Keratinocyte (primary cell): ENCODE data around the gene MSI2. TPM values are rescaled to one million over a fixed set of nuclear protein-coding genes. Genes with fewer than 3 reads are reported as not detected.

Experiments used
- DNase-seq: peaks from one replicate; pipeline ENCODE4 v3.0.0-alpha.2; 2011; ENCODE audit warnings: low read depth, missing footprints, low spot score
- FAIRE-seq: peaks from 2 replicates; lab custom pipeline; 2011; peaks lifted over from hg19 to GRCh38; lab: Jason Lieb, UNC
- H2AFZ ChIP-seq: 2 replicates; pipeline ENCODE4 v1.6.0; 2012; ENCODE audit warnings: low read length, control low read depth, inconsistent platforms; ENCODE audit not compliant: control insufficient read depth
- H3K27ac ChIP-seq: 2 replicates; pipeline ENCODE4 v1.5.1; 2011; ENCODE audit warnings: low read length; ENCODE audit not compliant: control insufficient read depth, insufficient read depth
- H3K27me3 ChIP-seq: 3 replicates; pipeline ENCODE4 v1.6.0; 2011; ENCODE audit warnings: low read length; ENCODE audit not compliant: control insufficient read depth, insufficient read depth; ENCODE audit errors: extremely low read depth
- H3K36me3 ChIP-seq, 2 experiments: 2 replicates in 1 of 2; 3 replicates in 1 of 2; pipeline ENCODE4 v1.5.1; 2011; ENCODE audit warnings: low read length in 2 of 2, mild to moderate bottlenecking in 1 of 2; ENCODE audit not compliant: control insufficient read depth in 2 of 2, insufficient read depth in 2 of 2; ENCODE audit errors: extremely low read depth in 1 of 2
- H3K4me1 ChIP-seq: 3 replicates; pipeline ENCODE4 v1.5.1; 2011; ENCODE audit warnings: low read length; ENCODE audit not compliant: control insufficient read depth, insufficient read depth; ENCODE audit errors: extremely low read depth
- H3K4me2 ChIP-seq: 3 replicates; pipeline ENCODE4 v1.6.0; 2011; ENCODE audit warnings: low read depth, low read length; ENCODE audit not compliant: control insufficient read depth, insufficient read depth; ENCODE audit errors: extremely low read depth
- H3K4me3 ChIP-seq, 3 experiments: fragments of 200-600 bp in 1 of 3; sonication (generic) in 1 of 3; 2 replicates in 2 of 3; 3 replicates in 1 of 3; pipeline ENCODE4 v1.5.1; 2011 to 2016; ENCODE audit warnings: low read length in 3 of 3, mild to moderate bottlenecking in 3 of 3, control low read depth in 2 of 3, inconsistent platforms in 1 of 3, low read depth in 1 of 3, mixed read lengths in 1 of 3, mixed run types in 1 of 3, moderate library complexity in 1 of 3; ENCODE audit not compliant: control insufficient read depth in 2 of 3, insufficient read depth in 2 of 3; ENCODE audit errors: extremely low read depth in 1 of 3
- H3K79me2 ChIP-seq: 2 replicates; pipeline ENCODE4 v1.6.0; 2012; ENCODE audit warnings: low read length; ENCODE audit not compliant: control insufficient read depth, insufficient read depth
- H3K9ac ChIP-seq: 3 replicates; pipeline ENCODE4 v1.6.0; 2011; ENCODE audit warnings: low read length; ENCODE audit not compliant: control insufficient read depth, insufficient read depth; ENCODE audit errors: extremely low read depth
- H3K9me1 ChIP-seq: 3 replicates; pipeline ENCODE4 v1.6.0; 2011; ENCODE audit warnings: low read length; ENCODE audit not compliant: control insufficient read depth, insufficient read depth; ENCODE audit errors: extremely low read depth
- H3K9me3 ChIP-seq: 2 replicates; pipeline ENCODE4 v1.5.1; 2012; ENCODE audit warnings: low read depth, low read length; ENCODE audit not compliant: control insufficient read depth
- H4K20me1 ChIP-seq: 3 replicates; pipeline ENCODE4 v1.6.0; 2011; ENCODE audit warnings: low read length; ENCODE audit not compliant: control insufficient read depth, insufficient read depth; ENCODE audit errors: extremely low read depth
- CTCF ChIP-seq, 3 experiments: IDR thresholded peaks in 1 of 3; conservative IDR thresholded peaks in 1 of 3; optimal IDR thresholded peaks in 1 of 3; 2 replicates in 2 of 3; 3 replicates in 1 of 3; pipeline versions ENCODE3 to v1.5.1; 2011; ENCODE audit warnings: low read length in 3 of 3, mild to moderate bottlenecking in 3 of 3, moderate library complexity in 2 of 3, control low read depth in 1 of 3, inconsistent platforms in 1 of 3; ENCODE audit not compliant: insufficient read depth in 2 of 3; ENCODE audit errors: extremely low read depth in 1 of 3
- EZH2 ChIP-seq: IDR thresholded peaks from one replicate; pipeline ENCODE4 v1.6.1; 2012; ENCODE audit warnings: inconsistent platforms, mild to moderate bottlenecking, low read length, moderate library complexity
- dilution Hi-C: fragments of 300-500 bp; cut with MboI; formaldehyde crosslinking; loops from one replicate; pipeline ENCODE4 v1.7.0; 2020; ENCODE audit warnings: low sequenced_read_pairs; ENCODE audit not compliant: extremely low pct_ligation_motif_present
- polyA plus RNA-seq, 5 experiments: library from polyadenylated mRNA; depleted of rRNA in 3 of 5; stranded (reverse) in 3 of 5; stranded (forward) in 1 of 5; unstranded in 1 of 5; fragments of >200 nt; gene quantifications; 1 replicate in 1 of 5; 2 replicates in 3 of 5; 3 replicates in 1 of 5; pipeline versions ENCODE4 v1.2.1 to v1.2.3, GENCODE V29; 2011 to 2012; ENCODE audit warnings: missing spikeins in 2 of 5, low read depth in 1 of 5, low replicate concordance in 1 of 5

MSI2 gene
- polyA plus RNA-seq, 1 donor (not counting 4 experiments of a cell fraction or from before 2014, with no cell fraction given): 22.3 TPM

GRCh38 chr17:57457188-57457587 lies 200.9 kb downstream of the MSI2 start:
- Histone ChIP-seq H3K4me2 (no peak overlapping the region), H3K4me3 (no peak overlapping the region), H3K4me1 (peaks cover 5% of the 10 kb centered on the region), H3K27ac (no peak overlapping the region), H3K9me3 (no peaks in the 10 kb centered on the region), H3K9me1 (no peaks in the 10 kb centered on the region), H2AFZ (no peak overlapping the region), H3K79me2 (no peaks in the 10 kb centered on the region), H3K36me3 (no peaks in the 10 kb centered on the region), H4K20me1 (peaks cover 3% of the 10 kb centered on the region), H3K27me3 (no peaks in the 10 kb centered on the region), H3K9ac (no peak overlapping the region)
- dilution Hi-C loops: no loop called here
- no peak for DNase-seq
- FAIRE-seq: no peak
- no peak for TF ChIP-seq EZH2
- TF ChIP-seq CTCF (optimal IDR thresholded peaks at IDR 0.05 in 1 of 3, IDR thresholded peaks at IDR 0.05 in 1 of 3, conservative IDR thresholded peaks at IDR 0.05 in 1 of 3; ENCODE audit: extremely low read depth in 1 of 3, insufficient read depth in 2 of 3, low read length in 3 of 3): no peak

GRCh38 chr17:57458718-57459285 lies 202.5 kb downstream of the MSI2 start:
- peaks cover 3% of the 10 kb centered on the region for H4K20me1 ChIP-seq
- dilution Hi-C loops: no loop called here
- TF ChIP-seq EZH2 (no peak), CTCF (optimal IDR thresholded peaks at IDR 0.05 in 1 of 3, IDR thresholded peaks at IDR 0.05 in 1 of 3, conservative IDR thresholded peaks at IDR 0.05 in 1 of 3; ENCODE audit: extremely low read depth in 1 of 3, insufficient read depth in 2 of 3, low read length in 3 of 3) (no peak)
- FAIRE-seq (no peak), DNase-seq (no peak)
- H3K79me2 ChIP-seq: no peaks in the 10 kb centered on the region
- no peak overlapping the region for H3K4me2 ChIP-seq
- no peak overlapping the region for H3K27ac ChIP-seq
- no peaks in the 10 kb centered on the region for H3K27me3 ChIP-seq
- H3K4me3 ChIP-seq: no peak overlapping the region
- H2AFZ ChIP-seq: no peak overlapping the region
- peaks cover 5% of the 10 kb centered on the region for H3K4me1 ChIP-seq
- no peaks in the 10 kb centered on the region for H3K9me1 ChIP-seq
- no peaks in the 10 kb centered on the region for H3K9me3 ChIP-seq
- no peaks in the 10 kb centered on the region for H3K36me3 ChIP-seq
- H3K9ac ChIP-seq: no peak overlapping the region
